Measurements from ENCODE around the gene ITIH3.
A peak's percentile ranks its signal among the peaks of the same experiment; 100 is the strongest.

ITIH3 gene

GRCh38 chr3:52795298-52795900 is 803 bp downstream of the ITIH3 start:
- DNase-seq, result no peak

GRCh38 chr3:52796411-52796810 is 1.8 kb downstream of the ITIH3 start:
- no peak for DNase-seq

GRCh38 chr3:52798376-52798977 is 3.9 kb downstream of the ITIH3 start:
- DNase-seq, result no peak

- DNase-seq, result no peak
Measured at GRCh38 chr3:52798978-52799476, 4.4 kb downstream of the ITIH3 start.

GRCh38 chr3:52800079-52800478 is 5.5 kb downstream of the ITIH3 start:
- no peak for DNase-seq

- DNase-seq, result no peak
Measured at GRCh38 chr3:52801839-52802238, 7.2 kb downstream of the ITIH3 start.

- no peak for DNase-seq
Measured at GRCh38 chr3:52805270-52806039, 10.9 kb downstream of the ITIH3 start.

GRCh38 chr3:52809149-52809548 is 14.6 kb downstream of the ITIH3 start:
- no peak for DNase-seq

- no peak for DNase-seq
Measured at GRCh38 chr3:52809662-52810377, 15.2 kb downstream of the ITIH3 start.

- DNase-seq, result no peak
Measured at GRCh38 chr3:52810923-52811322, 16.3 kb downstream of the ITIH3 start.

- peak in 1 of 14 donors; percentile 47 for DNase-seq
Measured at GRCh38 chr3:52811452-52812011, 16.9 kb downstream of the ITIH3 start.

- DNase-seq, result no peak
Measured at GRCh38 chr3:52813810-52814209, 19.2 kb downstream of the ITIH3 start.

- no peak for DNase-seq
Measured at GRCh38 chr3:52816199-52816598, 21.6 kb downstream of the ITIH3 start.

- no peak for DNase-seq
Measured at GRCh38 chr3:52816654-52817053, 22.1 kb downstream of the ITIH3 start.

- DNase-seq, result no peak
Measured at GRCh38 chr3:52817221-52817620, 22.6 kb downstream of the ITIH3 start.

GRCh38 chr3:52817860-52818259 is 23.3 kb downstream of the ITIH3 start:
- DNase-seq, result no peak

GRCh38 chr3:52819936-52820335 is 25.3 kb downstream of the ITIH3 start:
- DNase-seq, result no peak

- DNase-seq, result no peak
Measured at GRCh38 chr3:52820736-52821135, 26.1 kb downstream of the ITIH3 start.

- no peak for DNase-seq
Measured at GRCh38 chr3:52822363-52822762, 27.8 kb downstream of the ITIH3 start.

GRCh38 chr3:52824037-52824436 is 29.4 kb downstream of the ITIH3 start:
- DNase-seq, result no peak

GRCh38 chr3:52827441-52827840 is 32.8 kb downstream of the ITIH3 start:
- DNase-seq, result no peak

GRCh38 chr3:52827866-52828376 is 33.3 kb downstream of the ITIH3 start:
- DNase-seq, result no peak
